PC-9 (cell line): ENCODE data around the gene CD200. TPM values are rescaled to one million over a fixed set of nuclear protein-coding genes. Genes with fewer than 3 reads are reported as not detected.

ENCODE experiments used
- BruUV-seq: library from RNA; stranded (reverse); fragments of 400-500 nt; replicated peaks from 2 replicates; lab custom pipeline; 2021; lab: Mats Ljungman, UMichigan
- CTCF ChIA-PET: fragments of 300-600 bp; sonication (Branson Sonifier 250); formaldehyde crosslinking; loops from one replicate; lab custom pipeline; 2022; ENCODE audit warnings: antibody characterized with exemption; lab: Charles Lee
- POLR2A ChIA-PET: fragments of 300-600 bp; sonication (Branson Sonifier 250); formaldehyde crosslinking; loops from one replicate; lab custom pipeline; 2022; ENCODE audit warnings: antibody characterized with exemption; ENCODE audit not compliant: unreplicated experiment; lab: Charles Lee
- DNase-seq, 2 experiments: peaks; one replicate each; pipeline versions ENCODE4 v3.0.0 to v3.0.0-alpha.2; 2015 to 2022; ENCODE audit warnings: mixed read lengths in 1 of 2
- H2AFZ ChIP-seq: fragments of 200-600 bp; sonication (generic); 2 replicates; pipeline ENCODE4 v1.8.1; 2017; ENCODE audit warnings: antibody characterized with exemption
- H3F3A ChIP-seq: fragments of 200-600 bp; sonication (generic); 2 replicates; pipeline ENCODE4 v1.8.1; 2017; ENCODE audit warnings: antibody characterized with exemption, mild to moderate bottlenecking, low read depth; ENCODE audit not compliant: insufficient read depth
- H3K27ac ChIP-seq: fragments of 200-600 bp; sonication (generic); 2 replicates; pipeline ENCODE4 v1.6.1; 2016; ENCODE audit warnings: mixed run types
- H3K27me3 ChIP-seq: fragments of 200-600 bp; sonication (generic); 2 replicates; pipeline ENCODE4 v1.6.1; 2016; ENCODE audit warnings: low read depth, mixed run types; ENCODE audit not compliant: insufficient read depth
- H3K36me3 ChIP-seq: fragments of 200-600 bp; sonication (generic); 2 replicates; pipeline ENCODE4 v1.6.1; 2016; ENCODE audit warnings: low read depth, mixed run types
- H3K4me1 ChIP-seq: fragments of 200-600 bp; sonication (generic); replicated peaks from 2 replicates; pipeline ENCODE4 v1.6.1; 2016; ENCODE audit warnings: mixed run types; ENCODE audit not compliant: insufficient read depth
- H3K4me2 ChIP-seq: fragments of 200-600 bp; sonication (generic); 2 replicates; pipeline ENCODE4 v1.6.1; 2017; ENCODE audit warnings: mixed run types
- H3K4me3 ChIP-seq: fragments of 200-600 bp; sonication (generic); 2 replicates; pipeline ENCODE4 v1.6.1; 2016; ENCODE audit warnings: mixed run types
- H3K79me2 ChIP-seq: fragments of 200-600 bp; sonication (generic); 2 replicates; pipeline ENCODE4 v1.6.1; 2017; ENCODE audit warnings: low read depth, mixed run types
- H3K9me2 ChIP-seq: fragments of 200-600 bp; sonication (generic); 2 replicates; pipeline ENCODE4 v1.8.1; 2017; ENCODE audit warnings: mild to moderate bottlenecking; ENCODE audit not compliant: insufficient read depth
- H3K9me3 ChIP-seq: fragments of 200-600 bp; sonication (generic); 2 replicates; pipeline ENCODE4 v1.8.1; 2016; ENCODE audit warnings: low read depth; ENCODE audit not compliant: insufficient read depth
- H4K20me1 ChIP-seq: fragments of 200-600 bp; sonication (generic); 2 replicates; pipeline ENCODE4 v1.8.1; 2017; ENCODE audit not compliant: insufficient read depth
- CTCF ChIP-seq: fragments of 200-600 bp; sonication (generic); conservative IDR thresholded peaks from 2 replicates; pipeline ENCODE4 v1.6.1; 2017; ENCODE audit warnings: mixed run types, antibody characterized with exemption, mild to moderate bottlenecking, moderate library complexity
- EZH2 ChIP-seq: fragments of 200-600 bp; sonication (generic); IDR thresholded peaks from 2 replicates; pipeline ENCODE4 v1.8.0; 2017; ENCODE audit warnings: antibody characterized with exemption, low read depth
- intact Hi-C: fragments of 100-400 bp; cut with micrococcal nuclease; formaldehyde crosslinking; loops from one replicate; pipeline ENCODE4 v1.10.0; 2022; ENCODE audit not compliant: unreplicated experiment
- total RNA-seq: library from RNA; stranded (reverse); gene quantifications from 2 replicates; pipeline ENCODE4 v1.2.3, GENCODE V29; 2021

Gene CD200
- total RNA-seq, 1 experiment from 2014 or later = 4.0 TPM

DNA sequence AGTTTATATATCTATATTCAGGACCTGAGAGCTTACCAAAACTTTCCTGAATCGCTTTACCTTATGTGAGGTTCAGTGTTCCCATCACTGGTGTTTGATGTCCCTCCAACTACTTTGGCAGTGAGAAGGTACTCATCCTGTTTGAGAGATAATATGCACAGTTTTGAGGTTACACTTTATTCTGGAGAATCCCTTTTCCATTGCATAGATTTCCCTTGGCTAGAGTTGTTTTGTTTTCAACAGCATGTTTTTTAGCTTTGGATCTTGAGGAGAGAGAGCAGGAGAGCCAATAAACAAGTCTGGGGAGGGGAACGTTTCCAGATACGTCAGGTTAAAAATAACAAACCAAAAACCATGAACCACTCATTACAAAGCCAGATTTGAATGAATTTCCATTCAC lies 33.6 kb downstream of the CD200 start:
- no peaks in the 10 kb centered on the region for H3F3A ChIP-seq
- H3K9me3 ChIP-seq = no peaks in the 10 kb centered on the region
- no peaks in the 10 kb centered on the region for H4K20me1 ChIP-seq
- no peak for TF ChIP-seq EZH2
- TF ChIP-seq CTCF = no peak
- H3K4me2 ChIP-seq = no peak overlapping the region
- H2AFZ ChIP-seq = no peak overlapping the region
- intact Hi-C loops = no loop called here
- H3K79me2 ChIP-seq = no peaks in the 10 kb centered on the region
- no peak overlapping the region for H3K27ac ChIP-seq
- no peaks in the 10 kb centered on the region for H3K9me2 ChIP-seq
- no peak overlapping the region for H3K4me3 ChIP-seq
- H3K36me3 ChIP-seq = no peaks in the 10 kb centered on the region
- DNase-seq = no peak
- POLR2A ChIA-PET = no interaction called here
- H3K27me3 ChIP-seq = no peaks in the 10 kb centered on the region
- CTCF ChIA-PET = no interaction called here
- no TSS peak for BruUV-seq
- no peaks in the 10 kb centered on the region for H3K4me1 ChIP-seq

- Histone ChIP-seq H3K9me3 (no peaks in the 10 kb centered on the region), H3K27me3 (no peaks in the 10 kb centered on the region), H4K20me1 (no peaks in the 10 kb centered on the region; the same call in 1 of the 2 replicates), H3K4me1 (no peaks in the 10 kb centered on the region), H3K9me2 (no peaks in the 10 kb centered on the region; the same call in none of the 2 replicates), H3K4me2 (no peak overlapping the region), H3K27ac (no peak overlapping the region), H3K4me3 (no peak overlapping the region), H3K79me2 (no peaks in the 10 kb centered on the region), H3K36me3 (no peaks in the 10 kb centered on the region), H2AFZ (no peak overlapping the region), H3F3A (no peaks in the 10 kb centered on the region)
- POLR2A ChIA-PET = no interaction called here
- CTCF ChIA-PET = no interaction called here
- BruUV-seq = no TSS peak
- TF ChIP-seq EZH2 = no peak
- intact Hi-C loops = no loop called here
- no peak for DNase-seq
Measured at GRCh38 chr3:112371569-112371968, 38.6 kb downstream of the CD200 start.

DNA sequence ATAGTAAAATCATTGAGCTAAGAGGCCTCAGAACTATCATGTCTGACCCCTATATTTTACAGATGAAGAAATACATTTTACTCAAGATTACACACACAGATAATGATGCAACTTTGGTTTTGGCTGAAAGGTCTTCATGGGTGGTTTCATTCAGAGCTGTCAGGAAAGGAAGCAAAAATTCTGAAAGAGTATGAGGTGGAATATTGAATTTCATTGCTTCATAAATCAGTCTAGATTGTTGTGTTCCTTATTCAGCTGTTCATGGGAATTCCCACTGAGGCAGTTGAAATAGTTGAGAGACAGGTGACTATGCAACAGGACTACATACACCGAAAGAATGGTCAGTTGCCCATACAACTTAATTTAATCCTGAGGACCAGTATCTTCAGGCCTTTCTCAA lies 39.4 kb downstream of the CD200 start:
- no peak for TF ChIP-seq EZH2
- TF ChIP-seq CTCF = no peak
- H3K27ac ChIP-seq = no peak overlapping the region
- BruUV-seq = no TSS peak
- H4K20me1 ChIP-seq = no peaks in the 10 kb centered on the region; the same call in 1 of the 2 replicates
- H3K27me3 ChIP-seq = no peaks in the 10 kb centered on the region
- ChIA-PET CTCF (no interaction called here), POLR2A (no interaction called here)
- H3F3A ChIP-seq = no peaks in the 10 kb centered on the region
- H3K79me2 ChIP-seq = no peaks in the 10 kb centered on the region
- H3K4me2 ChIP-seq = no peak overlapping the region
- DNase-seq = no peak
- H3K4me3 ChIP-seq = no peak overlapping the region
- no peaks in the 10 kb centered on the region for H3K4me1 ChIP-seq
- H3K9me2 ChIP-seq = no peaks in the 10 kb centered on the region; the same call in none of the 2 replicates
- H3K9me3 ChIP-seq = no peaks in the 10 kb centered on the region
- H3K36me3 ChIP-seq = no peaks in the 10 kb centered on the region
- intact Hi-C loops = no loop called here
- H2AFZ ChIP-seq = no peak overlapping the region

DNA sequence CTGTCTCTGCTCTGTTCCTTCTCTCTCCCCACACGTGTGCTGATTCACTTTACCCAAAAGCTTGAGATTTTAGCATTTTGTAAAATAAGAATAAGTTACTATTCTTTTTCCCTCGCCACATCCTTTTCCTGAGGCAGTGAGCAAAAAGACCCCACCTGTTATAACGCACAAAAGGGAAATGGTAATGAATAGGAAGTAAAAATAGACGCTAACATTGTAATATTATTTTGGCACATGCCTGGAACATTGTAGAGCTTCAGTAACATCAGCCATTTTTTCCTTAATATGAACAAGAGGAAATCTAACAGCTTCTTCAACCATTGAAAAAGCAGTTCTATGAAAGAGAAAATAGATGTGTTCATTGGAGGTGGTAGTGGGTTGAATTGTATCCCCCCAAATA lies 40.5 kb downstream of the CD200 start:
- Histone ChIP-seq H2AFZ (no peak overlapping the region), H3K27me3 (no peaks in the 10 kb centered on the region), H3K79me2 (no peaks in the 10 kb centered on the region), H4K20me1 (no peaks in the 10 kb centered on the region; the same call in 1 of the 2 replicates), H3K4me2 (no peak overlapping the region), H3K4me1 (no peaks in the 10 kb centered on the region), H3K36me3 (no peaks in the 10 kb centered on the region), H3K4me3 (no peak overlapping the region), H3F3A (no peaks in the 10 kb centered on the region), H3K27ac (no peak overlapping the region), H3K9me3 (0 out of 2 replicates have a peak, but pooled peaks cover 1% of the 10 kb centered on the region), H3K9me2 (no peaks in the 10 kb centered on the region; the same call in none of the 2 replicates)
- intact Hi-C loops = no loop called here
- TF ChIP-seq CTCF (no peak), EZH2 (no peak)
- no peak for DNase-seq
- ChIA-PET CTCF (no interaction called here), POLR2A (interaction anchor here (0.7 kb wide), 1 partner anchor 114 kb away, joined by 10 read pairs; no protein-coding TSS in a partner anchor)
- no TSS peak for BruUV-seq
